HCT116 (cell line): ENCODE data around the gene EIF5B. TPM values are rescaled to one million over a fixed set of nuclear protein-coding genes. Genes with fewer than 3 reads are reported as not detected.

Experiments
- ATAC-seq: fragments of 200-7000 bp; cut with Tn5 transposase; 2 replicates; pipeline ENCODE4 v1.9.1; 2020; ENCODE audit warnings: mild to moderate bottlenecking, moderate library complexity
- BruUV-seq: library from RNA; stranded (reverse); fragments of 400-500 nt; replicated peaks from 2 replicates; lab custom pipeline; 2021; lab: Mats Ljungman, UMichigan
- CTCF ChIA-PET: fragments of 300-600 bp; sonication (Branson Sonifier 250); formaldehyde crosslinking; loops from one replicate; lab custom pipeline; 2021; ENCODE audit warnings: antibody characterized with exemption; lab: Charles Lee
- POLR2A ChIA-PET: fragments of 300-600, 350-600 bp; sonication (Branson Sonifier 250); formaldehyde crosslinking; loops from one replicate; lab custom pipeline; 2021; ENCODE audit warnings: antibody characterized with exemption; lab: Charles Lee
- RAD21 ChIA-PET, 2 experiments: fragments of 300-600 bp; sonication (Branson Sonifier 250); formaldehyde crosslinking; loops; one replicate each; lab custom pipeline; 2023; ENCODE audit warnings: low total read pairs in 2 of 2; ENCODE audit not compliant: uncharacterized antibody in 2 of 2, unreplicated experiment in 2 of 2, low non-redundant PET in 1 of 2; lab: Charles Lee
- DNase-seq: peaks from one replicate; pipeline ENCODE4 v3.0.0-alpha.2; 2010; ENCODE audit warnings: low read depth, low spot score
- H2AFZ ChIP-seq: fragments of 200-600 bp; shearing (Covaris generic), sonication (generic); 2 replicates; pipeline ENCODE4 v1.6.1; 2017; ENCODE audit warnings: low read depth, mixed run types, mixed read lengths, antibody characterized with exemption, low read length; ENCODE audit not compliant: poor library complexity, severe bottlenecking
- H3K27ac ChIP-seq: 2 replicates; pipeline ENCODE4 v1.5.1; 2012; ENCODE audit warnings: low read depth, low read length
- H3K27me3 ChIP-seq: fragments of 200-600 bp; sonication (generic); 2 replicates; pipeline ENCODE4 v1.6.1; 2016; ENCODE audit warnings: mixed run types, low read length, mixed read lengths; ENCODE audit not compliant: insufficient read depth
- H3K36me3 ChIP-seq, 2 experiments: fragments of 200-500 bp in 1 of 2; fragments of 200-600 bp in 1 of 2; sonication (Bioruptor generic) in 1 of 2; sonication (generic) in 1 of 2; 2 replicates each; pipeline versions ENCODE4 v1.5.1 to v1.6.1; 2014 to 2016; ENCODE audit warnings: low read length in 2 of 2, inconsistent platforms in 1 of 2, mixed read lengths in 1 of 2, mixed run types in 1 of 2; ENCODE audit not compliant: insufficient read depth in 2 of 2, control insufficient read depth in 1 of 2
- H3K4me1 ChIP-seq, 2 experiments: fragments of 200-600 bp in 1 of 2; sonication (generic) in 1 of 2; 2 replicates each; pipeline versions ENCODE4 v1.5.1 to v1.6.1; 2012 to 2017; ENCODE audit warnings: low read length in 2 of 2, inconsistent platforms in 1 of 2, mild to moderate bottlenecking in 1 of 2, mixed read lengths in 1 of 2, mixed run types in 1 of 2, moderate library complexity in 1 of 2; ENCODE audit not compliant: insufficient read depth in 2 of 2, control insufficient read depth in 1 of 2
- H3K4me2 ChIP-seq: fragments of 200-600 bp; sonication (generic); 2 replicates; pipeline ENCODE4 v1.6.1; 2017; ENCODE audit warnings: mixed run types, low read length, mixed read lengths
- H3K4me3 ChIP-seq, 2 experiments: fragments of 200-600 bp in 1 of 2; sonication (generic) in 1 of 2; replicated peaks in 1 of 2; 2 replicates each; pipeline ENCODE4 v1.5.1; 2011 to 2016; ENCODE audit warnings: low read length in 2 of 2, control low read depth in 1 of 2, low read depth in 1 of 2, mild to moderate bottlenecking in 1 of 2, mixed read lengths in 1 of 2, mixed run types in 1 of 2
- H3K79me2 ChIP-seq: fragments of 200-600 bp; sonication (generic); 2 replicates; pipeline ENCODE4 v1.6.1; 2017; ENCODE audit warnings: mild to moderate bottlenecking, mixed run types, low read length, moderate library complexity, mixed read lengths; ENCODE audit not compliant: insufficient read depth
- H3K9ac ChIP-seq: fragments of 200-600 bp; sonication (generic); 2 replicates; pipeline ENCODE4 v1.6.1; 2016; ENCODE audit warnings: low read length, mixed read lengths
- H3K9me2 ChIP-seq: fragments of 200-600 bp; sonication (generic), shearing (Covaris generic); 2 replicates; pipeline ENCODE4 v1.6.1; 2017; ENCODE audit warnings: mixed run types, mild to moderate bottlenecking, moderate library complexity; ENCODE audit not compliant: insufficient read depth
- H3K9me3 ChIP-seq, 2 experiments: fragments of 200-500 bp in 1 of 2; fragments of 200-600 bp in 1 of 2; sonication (Bioruptor generic) in 1 of 2; sonication (generic) in 1 of 2; 2 replicates each; pipeline ENCODE4 v1.6.1; 2014 to 2017; ENCODE audit warnings: low read length in 2 of 2, mixed read lengths in 2 of 2, inconsistent platforms in 1 of 2, low read depth in 1 of 2, mild to moderate bottlenecking in 1 of 2, mixed run types in 1 of 2, moderate library complexity in 1 of 2; ENCODE audit not compliant: control insufficient read depth in 1 of 2, insufficient read depth in 1 of 2
- H4K20me1 ChIP-seq: fragments of 200-600 bp; sonication (generic), shearing (Covaris generic); 2 replicates; pipeline ENCODE4 v1.6.1; 2017; ENCODE audit warnings: mixed run types, mild to moderate bottlenecking, moderate library complexity; ENCODE audit not compliant: insufficient read depth
- CBX3 ChIP-seq: IDR thresholded peaks from 2 replicates; pipeline ENCODE4 v1.6.1; 2012; ENCODE audit warnings: low read depth
- EGR1 ChIP-seq: IDR thresholded peaks from 2 replicates; pipeline ENCODE4 v1.6.1; 2012; ENCODE audit warnings: low read depth
- ELF1 ChIP-seq: IDR thresholded peaks from 2 replicates; pipeline ENCODE4 v1.6.1; 2012; ENCODE audit warnings: low read depth, borderline replicate concordance
- FOSL1 ChIP-seq: IDR thresholded peaks from 2 replicates; pipeline ENCODE4 v1.6.1; 2012; ENCODE audit warnings: low read depth
- JUND ChIP-seq: IDR thresholded peaks from 2 replicates; pipeline ENCODE4 v1.6.1; 2012
- POLR2AphosphoS5 ChIP-seq: IDR thresholded peaks from 2 replicates; pipeline ENCODE4 v1.6.1; 2011; ENCODE audit warnings: mild to moderate bottlenecking, low read depth, low read length, moderate library complexity
- RAD21 ChIP-seq: IDR thresholded peaks from 2 replicates; pipeline ENCODE4 v1.6.1; 2012; ENCODE audit warnings: low read depth, mild to moderate bottlenecking
- SIN3A ChIP-seq: IDR thresholded peaks from 2 replicates; pipeline ENCODE4 v1.6.1; 2012; ENCODE audit warnings: low read depth
- SP1 ChIP-seq: IDR thresholded peaks from 2 replicates; pipeline ENCODE4 v1.6.1; 2012; ENCODE audit warnings: low read depth
- ZFX ChIP-seq: fragments of 450-650 bp; IDR thresholded peaks from 2 replicates; pipeline ENCODE4 v1.6.1; 2017
- ZNF274 ChIP-seq: fragments of 200-500 bp; sonication (Bioruptor generic); IDR thresholded peaks from 2 replicates; pipeline ENCODE4 v1.6.1; 2014; ENCODE audit warnings: mild to moderate bottlenecking, low read depth, low read length, inconsistent platforms
- intact Hi-C: fragments of 100-400 bp; cut with micrococcal nuclease; formaldehyde crosslinking; loops from 2 replicates; pipeline ENCODE4 v1.10.0; 2022
- total RNA-seq: library from RNA; stranded (reverse); gene quantifications from one replicate; pipeline ENCODE4 v1.2.1, GENCODE V29; 2021; ENCODE audit not compliant: unreplicated experiment
- TF ChIP-seq, protein P1 (sequence below): IDR thresholded peaks from 2 replicates; pipeline ENCODE4 v1.6.1; 2012; ENCODE audit warnings: low read depth
- TF ChIP-seq, protein P2 (sequence below): IDR thresholded peaks from 2 replicates; pipeline ENCODE4 v1.6.1; 2012
- TF ChIP-seq, protein P3 (sequence below), 3 experiments: fragments of 200-600 bp in 1 of 3; sonication (generic) in 1 of 3; IDR thresholded peaks in 2 of 3; conservative IDR thresholded peaks in 1 of 3; 2 replicates each; pipeline ENCODE4 v1.5.1; 2012 to 2017; ENCODE audit warnings: low read depth in 2 of 3, low read length in 2 of 3, antibody characterized with exemption in 1 of 3, borderline replicate concordance in 1 of 3, control low read depth in 1 of 3, mild to moderate bottlenecking in 1 of 3, mixed read lengths in 1 of 3, mixed run types in 1 of 3, moderate library complexity in 1 of 3; ENCODE audit not compliant: insufficient read depth in 1 of 3
- TF ChIP-seq, protein P4 (sequence below): IDR thresholded peaks from 2 replicates; pipeline ENCODE4 v1.6.1; 2011; ENCODE audit warnings: mild to moderate bottlenecking, low read length, moderate library complexity; ENCODE audit not compliant: insufficient replicate concordance; ENCODE audit errors: extremely low read depth

EIF5B gene
- total RNA-seq, 1 experiment from 2014 or later = 65.9 TPM

DNA sequence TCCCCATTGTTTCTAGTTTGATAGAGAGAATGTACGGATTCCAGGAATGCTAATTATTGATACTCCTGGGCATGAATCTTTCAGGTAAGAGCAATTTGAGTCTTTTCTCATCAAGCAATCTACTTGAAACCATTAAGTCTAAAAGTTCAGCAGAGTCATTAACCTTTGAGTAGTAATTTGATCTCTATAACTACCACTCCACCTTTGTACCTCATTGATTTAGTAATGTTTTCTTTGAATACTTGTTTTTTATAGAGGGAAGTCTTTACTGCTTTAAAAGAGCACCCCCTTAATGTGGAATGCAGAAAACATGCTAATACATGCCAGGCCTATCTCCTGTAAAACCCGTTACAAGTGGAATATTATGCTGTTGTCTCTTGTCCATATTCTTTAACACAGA lies 45.0 kb downstream of the EIF5B start (continued):
- TF ChIP-seq, protein P1, sequence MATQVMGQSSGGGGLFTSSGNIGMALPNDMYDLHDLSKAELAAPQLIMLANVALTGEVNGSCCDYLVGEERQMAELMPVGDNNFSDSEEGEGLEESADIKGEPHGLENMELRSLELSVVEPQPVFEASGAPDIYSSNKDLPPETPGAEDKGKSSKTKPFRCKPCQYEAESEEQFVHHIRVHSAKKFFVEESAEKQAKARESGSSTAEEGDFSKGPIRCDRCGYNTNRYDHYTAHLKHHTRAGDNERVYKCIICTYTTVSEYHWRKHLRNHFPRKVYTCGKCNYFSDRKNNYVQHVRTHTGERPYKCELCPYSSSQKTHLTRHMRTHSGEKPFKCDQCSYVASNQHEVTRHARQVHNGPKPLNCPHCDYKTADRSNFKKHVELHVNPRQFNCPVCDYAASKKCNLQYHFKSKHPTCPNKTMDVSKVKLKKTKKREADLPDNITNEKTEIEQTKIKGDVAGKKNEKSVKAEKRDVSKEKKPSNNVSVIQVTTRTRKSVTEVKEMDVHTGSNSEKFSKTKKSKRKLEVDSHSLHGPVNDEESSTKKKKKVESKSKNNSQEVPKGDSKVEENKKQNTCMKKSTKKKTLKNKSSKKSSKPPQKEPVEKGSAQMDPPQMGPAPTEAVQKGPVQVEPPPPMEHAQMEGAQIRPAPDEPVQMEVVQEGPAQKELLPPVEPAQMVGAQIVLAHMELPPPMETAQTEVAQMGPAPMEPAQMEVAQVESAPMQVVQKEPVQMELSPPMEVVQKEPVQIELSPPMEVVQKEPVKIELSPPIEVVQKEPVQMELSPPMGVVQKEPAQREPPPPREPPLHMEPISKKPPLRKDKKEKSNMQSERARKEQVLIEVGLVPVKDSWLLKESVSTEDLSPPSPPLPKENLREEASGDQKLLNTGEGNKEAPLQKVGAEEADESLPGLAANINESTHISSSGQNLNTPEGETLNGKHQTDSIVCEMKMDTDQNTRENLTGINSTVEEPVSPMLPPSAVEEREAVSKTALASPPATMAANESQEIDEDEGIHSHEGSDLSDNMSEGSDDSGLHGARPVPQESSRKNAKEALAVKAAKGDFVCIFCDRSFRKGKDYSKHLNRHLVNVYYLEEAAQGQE = no peak

DNA sequence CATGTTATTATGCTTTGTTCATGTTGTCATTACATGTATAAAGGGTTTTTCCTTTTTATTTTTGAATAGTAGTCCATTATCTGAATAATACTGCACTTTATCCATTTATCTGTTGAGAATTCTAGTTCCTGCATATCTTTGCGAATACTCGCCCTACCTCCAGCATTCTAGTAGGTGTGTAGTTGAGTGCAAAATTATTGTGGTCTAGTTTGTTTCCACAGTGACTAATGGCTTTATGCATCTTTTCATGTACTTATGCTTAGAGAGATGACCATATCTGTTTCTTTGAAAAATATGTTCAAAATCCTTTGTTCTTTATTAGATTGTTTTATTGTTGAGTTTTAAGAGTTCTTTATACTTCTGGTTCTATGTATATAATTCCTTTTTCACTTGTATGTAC lies 48.8 kb downstream of the EIF5B start:
- peaks cover 20 to 40% of the 10 kb centered on the region in 2 experiments for H3K36me3 ChIP-seq
- no peak for ATAC-seq
- no peaks in the 10 kb centered on the region for H3K4me1 ChIP-seq
- BruUV-seq = no TSS peak
- ChIA-PET POLR2A (no interaction called here), RAD21 (no interaction called here), CTCF (no interaction called here)
- intact Hi-C loops = no loop called here
- peaks cover 52% of the 10 kb centered on the region for H3K79me2 ChIP-seq
- H3K9me2 ChIP-seq = no peaks in the 10 kb centered on the region
- H3K27ac ChIP-seq = no peak overlapping the region
- H2AFZ ChIP-seq = no peak overlapping the region
- no peaks in the 10 kb centered on the region for H3K27me3 ChIP-seq
- TF ChIP-seq ZNF274 = no peak
- TF ChIP-seq, protein P2, sequence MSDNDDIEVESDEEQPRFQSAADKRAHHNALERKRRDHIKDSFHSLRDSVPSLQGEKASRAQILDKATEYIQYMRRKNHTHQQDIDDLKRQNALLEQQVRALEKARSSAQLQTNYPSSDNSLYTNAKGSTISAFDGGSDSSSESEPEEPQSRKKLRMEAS = no peak
- TF ChIP-seq, protein P3, sequence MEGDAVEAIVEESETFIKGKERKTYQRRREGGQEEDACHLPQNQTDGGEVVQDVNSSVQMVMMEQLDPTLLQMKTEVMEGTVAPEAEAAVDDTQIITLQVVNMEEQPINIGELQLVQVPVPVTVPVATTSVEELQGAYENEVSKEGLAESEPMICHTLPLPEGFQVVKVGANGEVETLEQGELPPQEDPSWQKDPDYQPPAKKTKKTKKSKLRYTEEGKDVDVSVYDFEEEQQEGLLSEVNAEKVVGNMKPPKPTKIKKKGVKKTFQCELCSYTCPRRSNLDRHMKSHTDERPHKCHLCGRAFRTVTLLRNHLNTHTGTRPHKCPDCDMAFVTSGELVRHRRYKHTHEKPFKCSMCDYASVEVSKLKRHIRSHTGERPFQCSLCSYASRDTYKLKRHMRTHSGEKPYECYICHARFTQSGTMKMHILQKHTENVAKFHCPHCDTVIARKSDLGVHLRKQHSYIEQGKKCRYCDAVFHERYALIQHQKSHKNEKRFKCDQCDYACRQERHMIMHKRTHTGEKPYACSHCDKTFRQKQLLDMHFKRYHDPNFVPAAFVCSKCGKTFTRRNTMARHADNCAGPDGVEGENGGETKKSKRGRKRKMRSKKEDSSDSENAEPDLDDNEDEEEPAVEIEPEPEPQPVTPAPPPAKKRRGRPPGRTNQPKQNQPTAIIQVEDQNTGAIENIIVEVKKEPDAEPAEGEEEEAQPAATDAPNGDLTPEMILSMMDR (IDR thresholded peaks at IDR 0.05 in 2 of 3, conservative IDR thresholded peaks at IDR 0.05 in 1 of 3; ENCODE audit: borderline replicate concordance in 1 of 3, insufficient read depth in 1 of 3, low read depth in 2 of 3, low read length in 2 of 3) = no peak
- no peak for TF ChIP-seq POLR2AphosphoS5
- TF ChIP-seq ELF1 = no peak
- no peak for TF ChIP-seq RAD21
- no peak for TF ChIP-seq SP1
- no peak for TF ChIP-seq ZFX
- TF ChIP-seq EGR1 = no peak
- TF ChIP-seq, protein P4, sequence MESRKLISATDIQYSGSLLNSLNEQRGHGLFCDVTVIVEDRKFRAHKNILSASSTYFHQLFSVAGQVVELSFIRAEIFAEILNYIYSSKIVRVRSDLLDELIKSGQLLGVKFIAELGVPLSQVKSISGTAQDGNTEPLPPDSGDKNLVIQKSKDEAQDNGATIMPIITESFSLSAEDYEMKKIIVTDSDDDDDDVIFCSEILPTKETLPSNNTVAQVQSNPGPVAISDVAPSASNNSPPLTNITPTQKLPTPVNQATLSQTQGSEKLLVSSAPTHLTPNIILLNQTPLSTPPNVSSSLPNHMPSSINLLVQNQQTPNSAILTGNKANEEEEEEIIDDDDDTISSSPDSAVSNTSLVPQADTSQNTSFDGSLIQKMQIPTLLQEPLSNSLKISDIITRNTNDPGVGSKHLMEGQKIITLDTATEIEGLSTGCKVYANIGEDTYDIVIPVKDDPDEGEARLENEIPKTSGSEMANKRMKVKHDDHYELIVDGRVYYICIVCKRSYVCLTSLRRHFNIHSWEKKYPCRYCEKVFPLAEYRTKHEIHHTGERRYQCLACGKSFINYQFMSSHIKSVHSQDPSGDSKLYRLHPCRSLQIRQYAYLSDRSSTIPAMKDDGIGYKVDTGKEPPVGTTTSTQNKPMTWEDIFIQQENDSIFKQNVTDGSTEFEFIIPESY = no peak
- TF ChIP-seq JUND = no peak
- no peak for TF ChIP-seq SIN3A
- TF ChIP-seq CBX3 = no peak
- no peak for TF ChIP-seq FOSL1
- H4K20me1 ChIP-seq = peaks cover 15% of the 10 kb centered on the region; the same call in 1 of the 2 replicates
- no peak overlapping the region for H3K9ac ChIP-seq
- no peak for DNase-seq
- no peak overlapping the region for H3K4me3 ChIP-seq
- no peaks in the 10 kb centered on the region for H3K9me3 ChIP-seq
- no peak overlapping the region for H3K4me2 ChIP-seq
